BJ (cell line): ENCODE data around the gene N4BP2. TPM values are rescaled to one million over a fixed set of nuclear protein-coding genes. Genes with fewer than 3 reads are reported as not detected.

Source experiments
- CTCF ChIA-PET: fragments of 350-600 bp; formaldehyde crosslinking; extraction: SDS; loops from one replicate; lab custom pipeline; 2021; ENCODE audit warnings: antibody characterized with exemption, inconsistent platforms; lab: Yijun Ruan, JAX
- POLR2A ChIA-PET: fragments of 300-600 bp; sonication (Branson Sonifier 250); formaldehyde crosslinking; extraction: SDS; loops from one replicate; lab custom pipeline; 2021; ENCODE audit warnings: antibody characterized with exemption; lab: Charles Lee
- DNase-seq: peaks from one replicate; pipeline ENCODE4 v3.0.0-alpha.2; 2011; ENCODE audit warnings: low read depth
- H3K27me3 ChIP-seq: 2 replicates; pipeline ENCODE4 v1.6.0; 2011; ENCODE audit warnings: low read length; ENCODE audit not compliant: control insufficient read depth, insufficient read depth
- H3K36me3 ChIP-seq: 2 replicates; pipeline ENCODE4 v1.5.1; 2011; ENCODE audit warnings: low read length; ENCODE audit not compliant: control insufficient read depth, insufficient read depth
- H3K4me3 ChIP-seq: 2 replicates; pipeline ENCODE4 v1.5.1; 2011; ENCODE audit warnings: low read depth, mild to moderate bottlenecking, control low read depth, low read length
- CTCF ChIP-seq: IDR thresholded peaks from 2 replicates; pipeline ENCODE4 v1.5.1; 2011; ENCODE audit warnings: low read depth, mild to moderate bottlenecking, control low read depth, inconsistent platforms, low read length, moderate library complexity; ENCODE audit not compliant: insufficient read depth
- polyA plus RNA-seq: library from polyadenylated mRNA; depleted of rRNA; stranded (reverse); fragments of >200 nt; gene quantifications from 2 replicates; pipeline ENCODE4 v1.2.3, GENCODE V29; 2011

N4BP2 gene
- polyA plus RNA-seq, 1 experiment: 1.5 TPM

GRCh38 chr4:40165916-40166315 lies 109.3 kb downstream of the N4BP2 start:
- Histone ChIP-seq H3K27me3 (no peaks in the 10 kb centered on the region), H3K4me3 (no peak overlapping the region), H3K36me3 (no peaks in the 10 kb centered on the region)
- DNase-seq: no peak
- ChIA-PET POLR2A (no interaction called here), CTCF (interaction anchor here (1.5 kb wide), 1 partner anchor 14 kb away, joined by 5 read pairs; no protein-coding TSS in a partner anchor)
- TF ChIP-seq CTCF: no peak

- Histone ChIP-seq H3K27me3 (no peaks in the 10 kb centered on the region), H3K36me3 (no peaks in the 10 kb centered on the region), H3K4me3 (no peak overlapping the region)
- no peak for DNase-seq
- no peak for TF ChIP-seq CTCF
- ChIA-PET POLR2A (no interaction called here), CTCF (no interaction called here)
Measured at GRCh38 chr4:40168070-40168469, 111.4 kb downstream of the N4BP2 start.

- ChIA-PET POLR2A (no interaction called here), CTCF (no interaction called here)
- no peak overlapping the region for H3K4me3 ChIP-seq
- DNase-seq: no peak
- no peaks in the 10 kb centered on the region for H3K36me3 ChIP-seq
- no peak for TF ChIP-seq CTCF
- no peaks in the 10 kb centered on the region for H3K27me3 ChIP-seq
Measured at GRCh38 chr4:40170588-40170987, 113.9 kb downstream of the N4BP2 start.

- CTCF ChIA-PET: no interaction called here
- H3K27me3 ChIP-seq: no peaks in the 10 kb centered on the region
- POLR2A ChIA-PET: no interaction called here
- DNase-seq: no peak
- no peak for TF ChIP-seq CTCF
- no peak overlapping the region for H3K4me3 ChIP-seq
- no peaks in the 10 kb centered on the region for H3K36me3 ChIP-seq
Measured at GRCh38 chr4:40173470-40173875, 116.8 kb downstream of the N4BP2 start.

- Histone ChIP-seq H3K4me3 (no peak overlapping the region), H3K27me3 (no peaks in the 10 kb centered on the region), H3K36me3 (no peaks in the 10 kb centered on the region)
- DNase-seq: no peak
- CTCF ChIA-PET: interaction anchor here (1.3 kb wide), 1 partner anchor 13 kb away, joined by 4 read pairs; no protein-coding TSS in a partner anchor
- no peak for TF ChIP-seq CTCF
- POLR2A ChIA-PET: no interaction called here
Measured at GRCh38 chr4:40176602-40177001, 120.0 kb downstream of the N4BP2 start.
